ENCODE measurements around the gene HECA.
"Not testable (repeated sequence)": the region's sequence is repeated elsewhere in the genome, so short reads cannot be mapped to it uniquely, and the experiment has no call there.

The HECA gene

GRCh38 chr6:139165324-139165723, 30.4 kb downstream of the HECA start:
- DNase-seq = no peak

GRCh38 chr6:139166238-139166955, 31.5 kb downstream of the HECA start:
- no peak for DNase-seq

GRCh38 chr6:139166956-139167313, 32.1 kb downstream of the HECA start:
- no peak for DNase-seq

GRCh38 chr6:139172151-139172550, 37.3 kb downstream of the HECA start:
- DNase-seq = no peak

GRCh38 chr6:139172567-139172966, 37.7 kb downstream of the HECA start:
- DNase-seq = no peak

GRCh38 chr6:139173172-139173571, 38.3 kb downstream of the HECA start:
- no peak for DNase-seq

GRCh38 chr6:139173822-139174221, 38.9 kb downstream of the HECA start:
- no peak for DNase-seq

GRCh38 chr6:139174961-139175360, 40.1 kb downstream of the HECA start:
- no peak for DNase-seq

- no peak for DNase-seq
Observed at GRCh38 chr6:139175389-139175948, 40.6 kb downstream of the HECA start.

- DNase-seq = no peak
Observed at GRCh38 chr6:139181236-139181635, 46.4 kb downstream of the HECA start.

GRCh38 chr6:139184047-139184446, 49.2 kb downstream of the HECA start:
- DNase-seq = no peak

GRCh38 chr6:139184459-139184858, 49.6 kb downstream of the HECA start:
- no peak for DNase-seq

GRCh38 chr6:139186242-139186641, 51.4 kb downstream of the HECA start:
- DNase-seq = no peak

- DNase-seq = no peak
Observed at GRCh38 chr6:139186692-139187091, 51.8 kb downstream of the HECA start.

GRCh38 chr6:139187489-139187888, 52.6 kb downstream of the HECA start:
- no peak for DNase-seq

- no peak for DNase-seq
Observed at GRCh38 chr6:139189665-139190064, 54.8 kb downstream of the HECA start.

- no peak for DNase-seq
Observed at GRCh38 chr6:139194740-139195139, 59.9 kb downstream of the HECA start.

GRCh38 chr6:139198529-139199288, 63.8 kb downstream of the HECA start:
- no peak for DNase-seq

- DNase-seq = no peak
Observed at GRCh38 chr6:139201378-139201777, 66.5 kb downstream of the HECA start.

GRCh38 chr6:139204978-139205377, 70.1 kb downstream of the HECA start:
- no peak for DNase-seq

- no peak for DNase-seq
Observed at GRCh38 chr6:139205843-139206242, 71.0 kb downstream of the HECA start.

- DNase-seq = peak; percentile 22
Observed at GRCh38 chr6:139210766-139211165, 75.9 kb downstream of the HECA start.

- DNase-seq = not testable (repeated sequence)
Observed at GRCh38 chr6:139212460-139212859, 77.6 kb downstream of the HECA start.

GRCh38 chr6:139219271-139219729, 84.4 kb downstream of the HECA start:
- peak; percentile 60 for DNase-seq
